Measurements from ENCODE around the gene RETSAT. TPM values are rescaled to one million over a fixed set of nuclear protein-coding genes. Genes with fewer than 3 reads are reported as not detected.

Gene RETSAT
- total RNA-seq: 10 to 100 TPM; 28.2 to 35.5 TPM

- peak; percentile 99 for DNase-seq
- H3K9me3 Mint-ChIP-seq (ENCODE audit: low read depth): no peaks in the 10 kb centered on the region
- peaks cover 44% of the 10 kb centered on the region for H3K4me1 Mint-ChIP-seq
- CTCF ChIA-PET: interaction anchor here (0.7 to 2.7 kb wide), 6 partner anchors 9 to 198 kb away, joined by 3 to 11 read pairs (median 3); partner anchors contain the start of gene TGOLN2
- peak within 1 kb of the TSS; percentile 93 for H3K27ac Mint-ChIP-seq
- H3K4me3 Mint-ChIP-seq: peak within 1 kb of the TSS; percentile 97
- peak; percentile 99 for ATAC-seq
- H3K36me3 Mint-ChIP-seq: peaks cover 33% of the 10 kb centered on the region
- H3K27me3 Mint-ChIP-seq: no peaks in the 10 kb centered on the region
Observed at GRCh38 chr2:85354286-85355072, at the start of gene RETSAT, which contains the start of gene ELMOD3. Gene RETSAT, minus strand, starts transcription at chr2:85354528. Its CDS starts 21 bp downstream, at chr2:85354507. Gene ELMOD3, plus strand, starts transcription at chr2:85354769. Its CDS starts 2,430 bp downstream, at chr2:85357199.

- CTCF ChIA-PET: no interaction called here
- ATAC-seq (no peak), DNase-seq (no peak)
- H3K4me1 Mint-ChIP-seq: peaks cover 26% of the 10 kb centered on the region
- peaks cover 32% of the 10 kb centered on the region for H3K36me3 Mint-ChIP-seq
- peaks cover 11% of the 10 kb centered on the region for H3K9me3 Mint-ChIP-seq (ENCODE audit: low read depth)
- no peak overlapping the region for H3K4me3 Mint-ChIP-seq
- H3K27me3 Mint-ChIP-seq: no peaks in the 10 kb centered on the region
- no peak overlapping the region for H3K27ac Mint-ChIP-seq
Observed at GRCh38 chr2:85401844-85402243, 47.5 kb upstream of the RETSAT start.

- peaks cover 33% of the 10 kb centered on the region for H3K36me3 Mint-ChIP-seq
Observed at GRCh38 chr2:85401464-85401805, 47.1 kb upstream of the RETSAT start.

GRCh38 chr2:85400541-85401463 is 46.5 kb upstream of the RETSAT start:
- CTCF ChIA-PET: no interaction called here
- peaks cover 11% of the 10 kb centered on the region for H3K9me3 Mint-ChIP-seq (ENCODE audit: low read depth)
- H3K4me3 Mint-ChIP-seq: no peak overlapping the region
- peaks cover 23% of the 10 kb centered on the region for H3K4me1 Mint-ChIP-seq
- ATAC-seq (no peak), DNase-seq (no peak)
- H3K27me3 Mint-ChIP-seq: no peaks in the 10 kb centered on the region
- no peak overlapping the region for H3K27ac Mint-ChIP-seq
- H3K36me3 Mint-ChIP-seq: peaks cover 35% of the 10 kb centered on the region

More at GRCh38 chr2:85401464-85401805, 47.1 kb upstream of the RETSAT start:
- CTCF ChIA-PET: no interaction called here
- DNase-seq (no peak), ATAC-seq (no peak)
- H3K27me3 Mint-ChIP-seq: no peaks in the 10 kb centered on the region
- H3K9me3 Mint-ChIP-seq (ENCODE audit: low read depth): peaks cover 11% of the 10 kb centered on the region
- H3K4me1 Mint-ChIP-seq: peaks cover 29% of the 10 kb centered on the region
- no peak overlapping the region for H3K27ac Mint-ChIP-seq
- no peak overlapping the region for H3K4me3 Mint-ChIP-seq

- Mint-ChIP-seq H3K36me3 (peaks cover 35% of the 10 kb centered on the region), H3K9me3 (ENCODE audit: low read depth) (peaks cover 11% of the 10 kb centered on the region), H3K4me1 (peaks cover 15% of the 10 kb centered on the region), H3K4me3 (no peak overlapping the region), H3K27ac (no peak overlapping the region), H3K27me3 (no peaks in the 10 kb centered on the region)
- CTCF ChIA-PET: interaction anchor here (0.6 kb wide), 1 partner anchor 13 kb away, joined by 3 read pairs; no protein-coding TSS in a partner anchor
- DNase-seq: no peak
- no peak for ATAC-seq
Observed at GRCh38 chr2:85400023-85400422, 45.7 kb upstream of the RETSAT start.

GRCh38 chr2:85399183-85399455 is 44.8 kb upstream of the RETSAT start:
- Mint-ChIP-seq H3K27ac (no peak overlapping the region), H3K27me3 (no peaks in the 10 kb centered on the region), H3K36me3 (peaks cover 30% of the 10 kb centered on the region), H3K9me3 (ENCODE audit: low read depth) (peaks cover 8% of the 10 kb centered on the region), H3K4me3 (no peak overlapping the region), H3K4me1 (peaks cover 13% of the 10 kb centered on the region)
- no peak for ATAC-seq
- no peak for DNase-seq
- CTCF ChIA-PET: no interaction called here

GRCh38 chr2:85398426-85399182 is 44.3 kb upstream of the RETSAT start:
- no peaks in the 10 kb centered on the region for H3K27me3 Mint-ChIP-seq
- H3K9me3 Mint-ChIP-seq (ENCODE audit: low read depth): peaks cover 4% of the 10 kb centered on the region
- peaks cover 27% of the 10 kb centered on the region for H3K36me3 Mint-ChIP-seq
- peaks cover 11% of the 10 kb centered on the region for H3K4me1 Mint-ChIP-seq
- DNase-seq (no peak), ATAC-seq (no peak)
- H3K27ac Mint-ChIP-seq: no peak overlapping the region
- CTCF ChIA-PET: no interaction called here
- no peak overlapping the region for H3K4me3 Mint-ChIP-seq

GRCh38 chr2:85397925-85398331 is 43.6 kb upstream of the RETSAT start:
- H3K36me3 Mint-ChIP-seq: peaks cover 21% of the 10 kb centered on the region

GRCh38 chr2:85396531-85397470 is 42.5 kb upstream of the RETSAT start:
- no peaks in the 10 kb centered on the region for H3K27me3 Mint-ChIP-seq

More at GRCh38 chr2:85397925-85398331, 43.6 kb upstream of the RETSAT start:
- Mint-ChIP-seq H3K27ac (no peak overlapping the region), H3K4me3 (no peak overlapping the region), H3K27me3 (no peaks in the 10 kb centered on the region), H3K4me1 (peaks cover 12% of the 10 kb centered on the region), H3K9me3 (ENCODE audit: low read depth) (no peaks in the 10 kb centered on the region)
- CTCF ChIA-PET: no interaction called here
- DNase-seq (no peak), ATAC-seq (no peak)

GRCh38 chr2:85395912-85396475 is 41.7 kb upstream of the RETSAT start:
- CTCF ChIA-PET: no interaction called here
- Mint-ChIP-seq H3K9me3 (ENCODE audit: low read depth) (no peaks in the 10 kb centered on the region), H3K27ac (no peak overlapping the region), H3K36me3 (peaks cover 14% of the 10 kb centered on the region), H3K4me1 (peaks cover 19% of the 10 kb centered on the region), H3K4me3 (no peak overlapping the region), H3K27me3 (no peaks in the 10 kb centered on the region)
- DNase-seq (no peak), ATAC-seq (no peak)

More at GRCh38 chr2:85396531-85397470, 42.5 kb upstream of the RETSAT start:
- Mint-ChIP-seq H3K27ac (peak overlapping the region; percentile 49), H3K4me1 (peaks cover 19% of the 10 kb centered on the region), H3K9me3 (ENCODE audit: low read depth) (no peaks in the 10 kb centered on the region), H3K36me3 (peaks cover 15% of the 10 kb centered on the region), H3K4me3 (no peak overlapping the region)
- ATAC-seq (no peak), DNase-seq (no peak)
- CTCF ChIA-PET: no interaction called here

- H3K27ac Mint-ChIP-seq: no peak overlapping the region
- H3K36me3 Mint-ChIP-seq: peaks cover 8% of the 10 kb centered on the region
- CTCF ChIA-PET: no interaction called here
- no peaks in the 10 kb centered on the region for H3K27me3 Mint-ChIP-seq
- no peak overlapping the region for H3K4me3 Mint-ChIP-seq
- ATAC-seq (no peak), DNase-seq (no peak)
- no peaks in the 10 kb centered on the region for H3K9me3 Mint-ChIP-seq (ENCODE audit: low read depth)
- peaks cover 19% of the 10 kb centered on the region for H3K4me1 Mint-ChIP-seq
Observed at GRCh38 chr2:85394976-85395375, 40.6 kb upstream of the RETSAT start.

- ATAC-seq (no peak), DNase-seq (no peak)
- no peaks in the 10 kb centered on the region for H3K9me3 Mint-ChIP-seq (ENCODE audit: low read depth)
- no peak overlapping the region for H3K27ac Mint-ChIP-seq
- H3K36me3 Mint-ChIP-seq: peaks cover 7% of the 10 kb centered on the region
- no peaks in the 10 kb centered on the region for H3K27me3 Mint-ChIP-seq
- peaks cover 19% of the 10 kb centered on the region for H3K4me1 Mint-ChIP-seq
- H3K4me3 Mint-ChIP-seq: no peak overlapping the region
- CTCF ChIA-PET: interaction anchor here (2.1 to 4.4 kb wide), 3 partner anchors 10 to 157 kb away, joined by 9 to 37 read pairs (median 26); partner anchors contain the start of gene SH2D6
Observed at GRCh38 chr2:85394261-85394681, 39.9 kb upstream of the RETSAT start.
